Prostate gland (tissue), 2 donors: Measurements from ENCODE around the gene PIP5K1B. TPM values are rescaled to one million over a fixed set of nuclear protein-coding genes. Genes with fewer than 3 reads are reported as not detected.

ENCODE experiments used
- DNase-seq: peaks from one replicate; pipeline ENCODE4 v3.0.0-alpha.2; 2019; ENCODE audit warnings: low spot score
- H3K27ac ChIP-seq, 2 donors: fragments of 200-600 bp; sonication (generic); 2 replicates each; pipeline ENCODE4 v1.5.1; 2017 to 2019
- H3K27me3 ChIP-seq: fragments of 200-600 bp; sonication (generic); replicated peaks from 2 replicates; pipeline ENCODE4 v1.5.1; 2019; ENCODE audit not compliant: insufficient read depth
- H3K36me3 ChIP-seq, 2 donors: fragments of 200-600 bp; sonication (generic); 1 replicate in 1 of 2; 2 replicates in 1 of 2; pipeline versions ENCODE4 v1.5.1 to v1.8.1; 2017 to 2019
- H3K4me1 ChIP-seq: fragments of 200-600 bp; sonication (generic); replicated peaks from 2 replicates; pipeline ENCODE4 v1.5.1; 2019
- H3K4me3 ChIP-seq, 2 donors: fragments of 200-600 bp; sonication (generic); 2 replicates each; pipeline ENCODE4 v1.5.1; 2017 to 2019
- H3K9me3 ChIP-seq: fragments of 200-600 bp; sonication (generic); 2 replicates; pipeline ENCODE4 v1.5.1; 2017
- CTCF ChIP-seq, 4 experiments: fragments of 200-600 bp in 2 of 4; fragments of 450-650 bp in 2 of 4; sonication (generic) in 2 of 4; IDR thresholded peaks; 1 replicate in 3 of 4; 2 replicates in 1 of 4; pipeline ENCODE4 v1.5.1; 2016 to 2019; ENCODE audit warnings: antibody characterized with exemption in 4 of 4, mild to moderate bottlenecking in 2 of 4, moderate library complexity in 2 of 4
- POLR2A ChIP-seq: fragments of 450-650 bp; IDR thresholded peaks from one replicate; pipeline ENCODE4 v1.6.1; 2016; ENCODE audit warnings: antibody characterized with exemption, mild to moderate bottlenecking
- POLR2AphosphoS5 ChIP-seq: sonication (generic); formaldehyde crosslinking; IDR thresholded peaks from one replicate; pipeline ENCODE4 v1.6.1; 2017; ENCODE audit warnings: antibody characterized with exemption
- WGBS: methylation state at CpG from one replicate; pipeline ENCODE4 v1.1.5; 2018; 5-methylcytosine and 5-hydroxymethylcytosine counted together
- intact Hi-C: fragments of 100-400 bp; cut with DNase I; formaldehyde crosslinking; loops from one replicate; pipeline ENCODE4 v1.14.2; 2022
- total RNA-seq, 2 donors: library from RNA; depleted of rRNA; stranded (reverse); fragments of >200 nt; gene quantifications; one replicate each; pipeline ENCODE4 v1.1.0, GENCODE V29; 2016

The PIP5K1B gene
- total RNA-seq, 2 donors from 2014 or later: 1.6 to 38.3 TPM

- Histone ChIP-seq H3K4me3 (no peak overlapping the region), H3K4me1 (no peaks in the 10 kb centered on the region), H3K27me3 (no peaks in the 10 kb centered on the region), H3K36me3 (no peaks in the 10 kb centered on the region), H3K27ac (no peak overlapping the region), H3K9me3 (no peaks in the 10 kb centered on the region)
- DNase-seq: no peak
- intact Hi-C loops: no loop called here
- 70% methylated on average over 6 of the region's 6 CpGs for WGBS
- no peak for TF ChIP-seq POLR2A
- no peak for TF ChIP-seq CTCF (IDR thresholded peaks at IDR 0.05)
- no peak for TF ChIP-seq POLR2AphosphoS5
These were observed 97.5 kb downstream of the PIP5K1B start for GRCh38 chr9:68802525-68803015.

GRCh38 chr9:68804911-68805889 is 100.2 kb downstream of the PIP5K1B start:
- Histone ChIP-seq H3K9me3 (no peaks in the 10 kb centered on the region), H3K27ac (no peak overlapping the region), H3K4me3 (no peak overlapping the region), H3K36me3 (no peaks in the 10 kb centered on the region), H3K4me1 (no peaks in the 10 kb centered on the region), H3K27me3 (no peaks in the 10 kb centered on the region)
- intact Hi-C loops: no loop called here
- no peak for TF ChIP-seq CTCF (IDR thresholded peaks at IDR 0.05)
- TF ChIP-seq POLR2AphosphoS5: no peak
- no peak for TF ChIP-seq POLR2A
- 83% methylated on average over 11 of the region's 11 CpGs for whole genome bisulfite sequencing
- no peak for DNase-seq

GRCh38 chr9:68805890-68806517 is 101.0 kb downstream of the PIP5K1B start:
- DNase-seq: no peak
- TF ChIP-seq POLR2A: no peak
- TF ChIP-seq POLR2AphosphoS5: no peak
- TF ChIP-seq CTCF (IDR thresholded peaks at IDR 0.05): no peak
- intact Hi-C loops: no loop called here
- Histone ChIP-seq H3K4me1 (no peaks in the 10 kb centered on the region), H3K36me3 (no peaks in the 10 kb centered on the region), H3K9me3 (no peaks in the 10 kb centered on the region), H3K4me3 (no peak overlapping the region), H3K27ac (no peak overlapping the region), H3K27me3 (no peaks in the 10 kb centered on the region)
- 70% methylated on average over 3 of the region's 3 CpGs for WGBS

GRCh38 chr9:68808338-68808890 is 103.4 kb downstream of the PIP5K1B start:
- Histone ChIP-seq H3K4me1 (no peaks in the 10 kb centered on the region), H3K9me3 (no peaks in the 10 kb centered on the region), H3K4me3 (no peak overlapping the region), H3K27me3 (no peaks in the 10 kb centered on the region), H3K27ac (no peak overlapping the region), H3K36me3 (no peaks in the 10 kb centered on the region)
- intact Hi-C loops: no loop called here
- WGBS: 65% methylated on average over 6 of the region's 6 CpGs
- TF ChIP-seq POLR2A (no peak), POLR2AphosphoS5 (no peak), CTCF (IDR thresholded peaks at IDR 0.05) (no peak)
- DNase-seq: no peak
